HAP-1 (cell line): ENCODE results near the gene CFAP251.
A peak's percentile ranks its signal among the peaks of the same experiment; 100 is the strongest.

ENCODE experiments used
- DNase-seq, 2 experiments: peaks; one replicate each; pipeline ENCODE4 v3.0.0-alpha.2; 2016 to 2020; ENCODE audit warnings: low spot score in 2 of 2
- H3K27me3 ChIP-seq: fragments of 250-450 bp; sonication (Bioruptor Pico); 2 replicates; pipeline ENCODE4 v1.5.1; 2020; ENCODE audit warnings: low read depth, mild to moderate bottlenecking, moderate library complexity
- H3K36me3 ChIP-seq: fragments of 250-450 bp; sonication (Bioruptor Pico); replicated peaks from 2 replicates; pipeline ENCODE4 v1.5.1; 2020; ENCODE audit warnings: mild to moderate bottlenecking
- H3K4me1 ChIP-seq: fragments of 250-450 bp; sonication (Bioruptor Pico); 2 replicates; pipeline ENCODE4 v1.5.1; 2020; ENCODE audit warnings: mild to moderate bottlenecking
- H3K4me3 ChIP-seq: fragments of 250-450 bp; sonication (Bioruptor Pico); 2 replicates; pipeline ENCODE4 v1.5.1; 2020; ENCODE audit warnings: mild to moderate bottlenecking, moderate library complexity
- H3K9me3 ChIP-seq: fragments of 250-450 bp; sonication (Bioruptor Pico); 2 replicates; pipeline ENCODE4 v1.5.1; 2020; ENCODE audit warnings: mild to moderate bottlenecking, moderate library complexity
- in situ Hi-C: fragments of 300-500 bp; cut with MboI; formaldehyde crosslinking; loops from 3 replicates; pipeline ENCODE4 v1.14.3; 2020; ENCODE audit warnings: low sequenced_read_pairs, inconsistent platforms, mixed read lengths

Gene CFAP251

GRCh38 chr12:121964813-121965643, 46.6 kb downstream of the CFAP251 start:
- DNase-seq = peak; percentile 49 to 83
- Histone ChIP-seq H3K4me1 (peaks cover 14% of the 10 kb centered on the region), H3K4me3 (no peak overlapping the region), H3K9me3 (no peaks in the 10 kb centered on the region), H3K27me3 (no peaks in the 10 kb centered on the region), H3K36me3 (no peaks in the 10 kb centered on the region)
- in situ Hi-C loops = no loop called here

GRCh38 chr12:121966959-121967358, 48.6 kb downstream of the CFAP251 start:
- H3K27me3 ChIP-seq = no peaks in the 10 kb centered on the region
- H3K9me3 ChIP-seq = no peaks in the 10 kb centered on the region; the same call in 1 of the 2 replicates
- H3K4me3 ChIP-seq = no peak overlapping the region
- peaks cover 14% of the 10 kb centered on the region for H3K4me1 ChIP-seq
- in situ Hi-C loops = no loop called here
- no peak for DNase-seq
- no peaks in the 10 kb centered on the region for H3K36me3 ChIP-seq

GRCh38 chr12:121968876-121969275, 50.5 kb downstream of the CFAP251 start:
- Histone ChIP-seq H3K4me1 (peaks cover 14% of the 10 kb centered on the region), H3K9me3 (peaks cover 6% of the 10 kb centered on the region), H3K36me3 (no peaks in the 10 kb centered on the region), H3K4me3 (no peak overlapping the region), H3K27me3 (no peaks in the 10 kb centered on the region)
- DNase-seq = no peak
- in situ Hi-C loops = no loop called here

- Histone ChIP-seq H3K9me3 (peaks cover 8% of the 10 kb centered on the region), H3K4me3 (no peak overlapping the region), H3K27me3 (no peaks in the 10 kb centered on the region), H3K4me1 (peaks cover 9% of the 10 kb centered on the region), H3K36me3 (no peaks in the 10 kb centered on the region)
- in situ Hi-C loops = no loop called here
- DNase-seq = no peak
Observed at GRCh38 chr12:121969726-121970125, 51.3 kb downstream of the CFAP251 start.

- no peaks in the 10 kb centered on the region for H3K27me3 ChIP-seq
- H3K9me3 ChIP-seq = peaks cover 8% of the 10 kb centered on the region
- in situ Hi-C loops = no loop called here
- no peaks in the 10 kb centered on the region for H3K4me1 ChIP-seq
- H3K4me3 ChIP-seq = no peak overlapping the region
- DNase-seq = no peak
- H3K36me3 ChIP-seq = no peaks in the 10 kb centered on the region
Observed at GRCh38 chr12:121970581-121971300, 52.3 kb downstream of the CFAP251 start.

- no peak overlapping the region for H3K4me3 ChIP-seq
- in situ Hi-C loops = no loop called here
- H3K4me1 ChIP-seq = no peaks in the 10 kb centered on the region
- no peaks in the 10 kb centered on the region for H3K27me3 ChIP-seq
- DNase-seq = no peak
- H3K9me3 ChIP-seq = peaks cover 8% of the 10 kb centered on the region
- no peaks in the 10 kb centered on the region for H3K36me3 ChIP-seq
Observed at GRCh38 chr12:121974026-121974985, 55.9 kb downstream of the CFAP251 start.

- no peaks in the 10 kb centered on the region for H3K4me1 ChIP-seq
- in situ Hi-C loops = no loop called here
- H3K9me3 ChIP-seq = peaks cover 8% of the 10 kb centered on the region
- no peak for DNase-seq
- no peaks in the 10 kb centered on the region for H3K36me3 ChIP-seq
- H3K4me3 ChIP-seq = no peak overlapping the region
- H3K27me3 ChIP-seq = no peaks in the 10 kb centered on the region
Observed at GRCh38 chr12:121975021-121975420, 56.6 kb downstream of the CFAP251 start.

- no peaks in the 10 kb centered on the region for H3K36me3 ChIP-seq
- H3K4me1 ChIP-seq = no peaks in the 10 kb centered on the region
- H3K9me3 ChIP-seq = peaks cover 8% of the 10 kb centered on the region
- in situ Hi-C loops = no loop called here
- DNase-seq = no peak
- H3K4me3 ChIP-seq = no peak overlapping the region
- H3K27me3 ChIP-seq = no peaks in the 10 kb centered on the region
Observed at GRCh38 chr12:121976950-121977349, 58.6 kb downstream of the CFAP251 start.

GRCh38 chr12:121980191-121980891, 61.9 kb downstream of the CFAP251 start:
- in situ Hi-C loops = no loop called here
- H3K36me3 ChIP-seq = no peaks in the 10 kb centered on the region
- no peaks in the 10 kb centered on the region for H3K27me3 ChIP-seq
- no peak overlapping the region for H3K4me3 ChIP-seq
- DNase-seq = no peak
- no peaks in the 10 kb centered on the region for H3K9me3 ChIP-seq
- H3K4me1 ChIP-seq = no peaks in the 10 kb centered on the region

GRCh38 chr12:121980892-121981272, 62.5 kb downstream of the CFAP251 start:
- Histone ChIP-seq H3K4me1 (no peaks in the 10 kb centered on the region), H3K36me3 (no peaks in the 10 kb centered on the region), H3K27me3 (no peaks in the 10 kb centered on the region), H3K9me3 (no peaks in the 10 kb centered on the region), H3K4me3 (no peak overlapping the region)
- in situ Hi-C loops = no loop called here
- no peak for DNase-seq

GRCh38 chr12:121981456-121981855, 63.1 kb downstream of the CFAP251 start:
- in situ Hi-C loops = no loop called here
- no peak for DNase-seq
- Histone ChIP-seq H3K36me3 (no peaks in the 10 kb centered on the region), H3K4me3 (no peak overlapping the region), H3K27me3 (no peaks in the 10 kb centered on the region), H3K9me3 (no peaks in the 10 kb centered on the region), H3K4me1 (no peaks in the 10 kb centered on the region)

GRCh38 chr12:121982950-121983349, 64.6 kb downstream of the CFAP251 start:
- Histone ChIP-seq H3K4me3 (no peak overlapping the region), H3K4me1 (no peaks in the 10 kb centered on the region), H3K36me3 (no peaks in the 10 kb centered on the region), H3K27me3 (no peaks in the 10 kb centered on the region), H3K9me3 (no peaks in the 10 kb centered on the region)
- in situ Hi-C loops = no loop called here
- DNase-seq = no peak

GRCh38 chr12:121983536-121984210, 65.3 kb downstream of the CFAP251 start:
- Histone ChIP-seq H3K9me3 (no peaks in the 10 kb centered on the region), H3K36me3 (no peaks in the 10 kb centered on the region), H3K27me3 (no peaks in the 10 kb centered on the region), H3K4me3 (no peak overlapping the region), H3K4me1 (no peaks in the 10 kb centered on the region)
- in situ Hi-C loops = no loop called here
- no peak for DNase-seq
